Uterus (tissue), 4 donors: ENCODE data around the gene ASMTL. TPM values are rescaled to one million over a fixed set of nuclear protein-coding genes. Genes with fewer than 3 reads are reported as not detected.

Experiments
- DNase-seq, 2 donors: peaks; one replicate each; pipeline ENCODE4 v3.0.0-alpha.2; 2019 to 2020
- H3K27ac ChIP-seq, 2 donors: fragments of 200-600 bp; sonication (generic); 1 replicate in 1 of 2; 2 replicates in 1 of 2; pipeline ENCODE4 v1.5.1; 2016 to 2018
- H3K27me3 ChIP-seq, 2 donors: fragments of 200-600 bp; sonication (generic); one replicate each; pipeline ENCODE4 v1.5.1; 2018 to 2019; ENCODE audit warnings: control low read depth in 1 of 2
- H3K36me3 ChIP-seq, 2 donors: fragments of 200-600 bp; sonication (generic); one replicate each; pipeline ENCODE4 v1.5.1; 2019; ENCODE audit warnings: control low read depth in 1 of 2
- H3K4me1 ChIP-seq, 2 donors: fragments of 200-600 bp; sonication (generic); one replicate each; pipeline ENCODE4 v1.5.1; 2018 to 2019; ENCODE audit warnings: control low read depth in 1 of 2
- H3K4me3 ChIP-seq, 2 donors: fragments of 200-600 bp; sonication (generic); 1 replicate in 1 of 2; 2 replicates in 1 of 2; pipeline ENCODE4 v1.5.1; 2018 to 2019; ENCODE audit warnings: mild to moderate bottlenecking in 1 of 2
- H3K9me3 ChIP-seq, 2 donors: fragments of 200-600 bp; sonication (generic); one replicate each; pipeline ENCODE4 v1.5.1; 2019; ENCODE audit warnings: control low read depth in 1 of 2
- CTCF ChIP-seq, 4 experiments: fragments of 200-600 bp in 2 of 4; fragments of 450-650 bp in 2 of 4; sonication (generic) in 2 of 4; IDR thresholded peaks; one replicate each; pipeline ENCODE4 v1.5.1; 2016 to 2019; ENCODE audit warnings: antibody characterized with exemption in 4 of 4, mild to moderate bottlenecking in 2 of 4, moderate library complexity in 1 of 4
- POLR2A ChIP-seq, 2 donors: fragments of 450-650 bp; IDR thresholded peaks; one replicate each; pipeline ENCODE4 v1.6.1; 2016; ENCODE audit warnings: antibody characterized with exemption in 2 of 2, mild to moderate bottlenecking in 1 of 2, moderate library complexity in 1 of 2
- intact Hi-C: fragments of 100-400 bp; cut with DNase I; formaldehyde crosslinking; loops from one replicate; pipeline ENCODE4 v1.15.1; 2023; ENCODE audit warnings: low total_unique reads
- total RNA-seq, 4 donors: library from RNA; depleted of rRNA in 3 of 4; stranded (reverse); fragments of >200 nt in 3 of 4; gene quantifications; one replicate each; pipeline versions ENCODE4 v1.1.0 to v1.2.4, GENCODE V29; 2014 to 2023
- donor health status: DM: yes; HTN: yes; CAD: no.

The ASMTL gene
- total RNA-seq, 4 donors from 2014 or later: 6.4 to 43.5 (median 11.1) TPM

DNA sequence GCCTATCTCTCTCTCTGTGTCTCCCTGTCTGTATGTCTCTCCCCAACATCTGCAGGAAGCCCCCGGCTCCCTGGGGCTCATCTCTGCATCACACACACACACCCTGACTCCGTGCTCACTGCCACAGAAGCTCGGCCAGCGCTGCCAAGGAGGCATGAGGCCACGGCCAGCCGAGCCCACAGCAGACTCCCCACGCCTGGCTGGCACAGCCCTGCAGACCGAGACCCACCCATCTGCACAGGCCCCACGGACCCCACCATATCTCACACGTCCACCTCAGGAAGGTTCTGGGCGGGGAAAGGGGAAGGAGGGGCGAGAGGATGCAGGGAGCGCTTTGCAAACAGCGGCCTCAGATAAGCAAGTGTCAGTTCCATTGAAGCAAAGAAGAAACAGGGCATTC lies 32.3 kb downstream of the ASMTL start:
- no peaks in the 10 kb centered on the region for H3K27me3 ChIP-seq
- no peak overlapping the region for H3K27ac ChIP-seq
- peaks cover 0 to 8% of the 10 kb centered on the region in 2 donors for H3K9me3 ChIP-seq
- H3K36me3 ChIP-seq: no peaks in the 10 kb centered on the region
- no peak for DNase-seq
- intact Hi-C loops: no loop called here
- H3K4me3 ChIP-seq: no peak overlapping the region
- H3K4me1 ChIP-seq: no peaks in the 10 kb centered on the region
- TF ChIP-seq CTCF (IDR thresholded peaks at IDR 0.05) (no peak), POLR2A (IDR thresholded peaks at IDR 0.05) (no peak)

DNA sequence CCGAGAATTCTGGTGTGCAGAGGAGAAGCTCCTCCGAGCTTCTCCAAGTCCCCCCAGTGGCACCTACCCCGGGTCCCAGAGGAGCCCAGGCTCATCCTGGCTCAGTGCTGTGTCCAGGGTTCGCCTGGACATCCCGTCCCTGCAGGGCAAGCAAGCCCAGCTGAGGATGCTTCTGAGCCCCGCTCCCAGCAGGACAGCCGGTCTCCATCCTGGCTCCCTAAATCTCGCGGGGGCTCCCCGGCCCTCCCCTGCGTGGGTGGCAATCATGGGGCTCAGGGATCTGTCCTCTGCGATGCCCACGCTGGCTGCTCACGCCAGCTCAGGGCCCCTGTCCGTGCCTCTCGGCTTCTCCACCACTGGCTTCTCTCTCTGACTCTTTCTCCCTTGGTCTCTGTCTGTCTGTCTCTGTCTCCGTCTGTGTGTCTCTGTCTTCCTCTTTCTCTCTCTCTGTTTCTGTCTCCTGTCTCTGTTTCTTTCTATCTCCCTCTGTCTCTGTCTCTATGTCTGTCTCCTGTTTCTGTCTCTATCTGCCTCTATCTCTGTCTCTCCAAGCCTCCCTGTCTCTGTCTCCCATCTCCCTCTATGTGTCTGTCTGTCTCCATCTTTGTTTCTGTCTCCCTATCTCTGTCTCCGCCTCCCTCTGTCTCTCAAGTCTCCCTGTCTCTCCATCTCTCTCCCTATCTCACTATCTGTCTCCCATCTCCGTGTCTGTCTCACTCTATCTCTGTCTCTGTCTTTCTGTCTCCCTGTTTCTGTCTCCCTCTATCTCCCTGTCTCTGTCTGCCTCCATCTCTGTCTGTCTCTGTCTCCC lies 33.0 kb downstream of the ASMTL start:
- no peak for DNase-seq
- Histone ChIP-seq H3K27ac (no peak overlapping the region), H3K27me3 (no peaks in the 10 kb centered on the region), H3K36me3 (no peaks in the 10 kb centered on the region), H3K4me3 (no peak overlapping the region), H3K9me3 (peaks cover 0 to 8% of the 10 kb centered on the region in 2 donors), H3K4me1 (no peaks in the 10 kb centered on the region)
- no peak for TF ChIP-seq CTCF (IDR thresholded peaks at IDR 0.05)
- intact Hi-C loops: no loop called here

- intact Hi-C loops: no loop called here
- H3K4me1 ChIP-seq: no peaks in the 10 kb centered on the region
- no peaks in the 10 kb centered on the region for H3K36me3 ChIP-seq
- DNase-seq: no peak
- H3K9me3 ChIP-seq: peaks cover 0 to 8% of the 10 kb centered on the region in 2 donors
- TF ChIP-seq CTCF (IDR thresholded peaks at IDR 0.05): no peak
- TF ChIP-seq POLR2A (IDR thresholded peaks at IDR 0.05): no peak
- no peak overlapping the region for H3K27ac ChIP-seq
- no peaks in the 10 kb centered on the region for H3K27me3 ChIP-seq
- no peak overlapping the region for H3K4me3 ChIP-seq
Measured at GRCh38 chrX:1418901-1419544, 33.7 kb downstream of the ASMTL start.

DNA sequence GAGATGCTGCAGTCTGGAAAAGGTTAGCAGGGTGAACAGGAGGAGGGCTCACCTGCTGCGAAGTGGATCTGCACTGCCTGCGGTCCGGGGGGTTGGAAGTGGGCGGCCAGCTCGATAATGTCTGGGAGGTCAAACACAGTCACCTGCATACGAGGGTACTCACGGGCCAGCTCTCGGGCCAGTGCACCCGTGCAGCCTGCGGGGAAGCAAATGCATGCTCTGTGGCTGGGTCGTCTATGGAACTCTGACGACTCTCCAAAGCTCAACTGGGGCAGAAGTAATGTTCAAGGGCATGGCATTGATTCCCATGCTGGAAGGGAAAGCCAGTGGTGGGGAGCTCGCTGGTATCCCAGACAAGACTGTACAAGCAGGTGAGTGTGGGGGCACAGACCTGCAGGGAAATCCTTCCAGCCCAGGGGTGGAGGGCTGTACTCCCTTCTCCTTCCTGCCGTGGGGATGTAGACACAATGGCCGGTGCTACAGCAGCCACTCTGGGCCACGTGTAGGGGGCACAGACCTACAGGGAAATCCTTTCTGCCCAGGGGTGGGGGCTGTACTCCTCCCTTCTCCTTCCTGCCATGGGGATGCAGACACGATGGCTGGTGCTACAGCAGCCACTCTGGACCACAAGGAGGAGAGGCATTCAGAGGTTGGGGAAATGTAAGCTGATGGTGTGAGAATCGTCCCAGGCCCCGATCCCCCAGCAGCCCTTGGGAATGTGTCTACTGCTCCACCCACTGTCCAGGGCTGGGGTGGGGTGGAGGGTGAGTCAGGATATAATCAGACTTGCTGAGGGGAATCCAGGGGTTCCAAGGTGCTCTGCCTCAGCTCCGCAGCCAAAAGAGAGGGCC lies 34.6 kb downstream of the ASMTL start:
- intact Hi-C loops: no loop called here
- no peak for DNase-seq
- no peak overlapping the region for H3K4me3 ChIP-seq
- no peak for TF ChIP-seq POLR2A (IDR thresholded peaks at IDR 0.05)
- TF ChIP-seq CTCF (IDR thresholded peaks at IDR 0.05): no peak
- H3K4me1 ChIP-seq: no peaks in the 10 kb centered on the region
- no peaks in the 10 kb centered on the region for H3K27me3 ChIP-seq
- H3K27ac ChIP-seq: no peak overlapping the region
- H3K9me3 ChIP-seq: peaks cover 0 to 8% of the 10 kb centered on the region in 2 donors
- H3K36me3 ChIP-seq: no peaks in the 10 kb centered on the region
